ENCODE data around the gene NPTN. TPM values are rescaled to one million over a fixed set of nuclear protein-coding genes. Genes with fewer than 3 reads are reported as not detected.

The NPTN gene
- total and polyA plus RNA-seq, 9 of the 15 experiments (the other 6 are each of a cell fraction or from before 2014, with no cell fraction given): 9.6 to 48.5 (median 21.7) TPM

- no peak overlapping the region for H3K4me3 ChIP-seq
- H3K9ac ChIP-seq (ENCODE audit: insufficient read depth in 1 of 2, low read depth in 2 of 2, low read length in 2 of 2): no peak overlapping the region
- no peaks in the 10 kb centered on the region for H3K9me3 ChIP-seq (replicated peaks; ENCODE audit: control insufficient read depth, insufficient read depth, low read depth, low read length)
- FAIRE-seq (no peak), DNase-seq (ENCODE audit: extremely low read depth in 1 of 4, low spot score in 3 of 4) (no peak), ATAC-seq (no peak)
- in situ Hi-C loops (cut with MboI): no loop called here
- H3K9me1 ChIP-seq (ENCODE audit: control insufficient read depth, insufficient read depth, low read length): no peaks in the 10 kb centered on the region
- intact Hi-C loops (cut with micrococcal nuclease): no loop called here
- WGBS (ENCODE audit: insufficient coverage, low coverage, missing lambda C conversion rate): 92% methylated on average over 1 of the region's 1 CpG
- H4K20me1 ChIP-seq (replicated peaks; ENCODE audit: control insufficient read depth, insufficient read depth, low read length): no peaks in the 10 kb centered on the region
- H3K4me2 ChIP-seq (ENCODE audit: insufficient read depth, low read length): no peak overlapping the region
- POLR2A ChIA-PET: no interaction called here
- H3K36me3 ChIP-seq (ENCODE audit: control insufficient read depth, insufficient read depth, low read length): peaks cover 65% of the 10 kb centered on the region; the same call in 2 of the 3 replicates
- no TSS peak for BruUV-seq (replicated peaks)
- H3K27ac ChIP-seq (ENCODE audit: extremely low read depth, low read depth, low read length): no peak overlapping the region
- no peak overlapping the region for H2AFZ ChIP-seq (ENCODE audit: low read depth, low read length)
- CTCF ChIA-PET (ENCODE audit: low intra/inter-chr PET ratio): no interaction called here
- H3K79me2 ChIP-seq (ENCODE audit: control insufficient read depth, insufficient read depth, low read length): no peaks in the 10 kb centered on the region
- H3K27me3 ChIP-seq (ENCODE audit: control insufficient read depth in 2 of 2, insufficient read depth in 2 of 2, low read length in 2 of 2): no peaks in the 10 kb centered on the region
- H3K4me1 ChIP-seq (replicated peaks in 1 of 2; ENCODE audit: control insufficient read depth in 2 of 2, insufficient read depth in 2 of 2, low read length in 2 of 2): no peaks in the 10 kb centered on the region
- TF ChIP-seq NCOA6 (IDR thresholded peaks at IDR 0.05) (no peak), WHSC1 (IDR thresholded peaks at IDR 0.05; ENCODE audit: low read length) (no peak), ZNF184 (CRISPR knock-in tag; IDR thresholded peaks at IDR 0.05) (no peak), SRF (CRISPR knock-in tag; IDR thresholded peaks at IDR 0.05) (no peak), RFX1 (IDR thresholded peaks at IDR 0.05) (no peak), NFYB (IDR thresholded peaks at IDR 0.05; ENCODE audit: extremely low read depth, insufficient read length) (no peak), CHD2 (IDR thresholded peaks at IDR 0.05; ENCODE audit: low read depth, low read length) (no peak), SMARCA5 (IDR thresholded peaks at IDR 0.05) (no peak), FOXA1 (IDR thresholded peaks at IDR 0.05; ENCODE audit: borderline replicate concordance) (no peak), CTCF (IDR thresholded peaks at IDR 0.05 in 2 of 3, conservative IDR thresholded peaks at IDR 0.05 in 1 of 3; ENCODE audit: insufficient read depth in 2 of 3, low read depth in 1 of 3, low read length in 3 of 3) (no peak), SIN3B (IDR thresholded peaks at IDR 0.05; ENCODE audit: low read depth) (no peak), NCOR1 (IDR thresholded peaks at IDR 0.05) (no peak), RNF2 (IDR thresholded peaks at IDR 0.05) (no peak), YY1 (IDR thresholded peaks at IDR 0.05; ENCODE audit: borderline replicate concordance in 1 of 3, control insufficient read depth in 1 of 3, extremely low read depth in 1 of 3, insufficient read depth in 3 of 3, insufficient read length in 1 of 3, insufficient replicate concordance in 2 of 3, low read depth in 1 of 3, low read length in 2 of 3) (no peak), ZNF347 (CRISPR knock-in tag; IDR thresholded peaks at IDR 0.05; ENCODE audit: low read depth) (no peak)
Observed at GRCh38 chr15:73573037-73573436, 60.2 kb downstream of the NPTN start.
